GM21528 (cell line): ENCODE measurements around the gene C6.
"Not testable (repeated sequence)": the region's sequence is repeated elsewhere in the genome, so short reads cannot be mapped to it uniquely, and the experiment has no call there.

Experiments used
- ATAC-seq: cut with Tn5 transposase; IDR thresholded peaks from one replicate; pipeline ENCODE4 v1.9.1; 2021; ENCODE audit warnings: mild to moderate bottlenecking, moderate library complexity; ENCODE audit not compliant: unreplicated experiment, low FRiP score

The C6 gene

GRCh38 chr5:41201082-41201772 is 12.1 kb downstream of the C6 start:
- no peak for ATAC-seq

GRCh38 chr5:41200506-41200905 is 12.8 kb downstream of the C6 start:
- ATAC-seq: no peak

GRCh38 chr5:41199660-41200059 is 13.7 kb downstream of the C6 start:
- ATAC-seq: no peak

DNA sequence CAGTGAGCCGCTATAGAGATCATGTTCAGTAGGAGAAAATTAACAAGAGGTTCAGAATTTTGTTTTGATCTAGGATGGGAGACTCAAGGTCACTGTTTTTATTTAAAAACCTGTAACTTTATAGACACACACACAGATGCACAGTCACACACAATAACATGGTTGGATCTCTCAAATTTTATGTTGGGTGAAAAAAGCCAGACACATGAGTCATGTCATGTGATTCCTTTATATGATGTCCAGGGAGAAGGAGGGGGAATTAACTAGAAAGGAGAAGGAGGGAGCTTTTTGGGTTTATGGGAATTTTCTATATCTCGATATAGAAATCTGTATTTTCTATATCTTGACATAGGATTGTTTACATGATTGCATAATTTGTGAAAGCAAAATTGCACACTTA is 17.1 kb downstream of the C6 start:
- no peak for ATAC-seq

- ATAC-seq: no peak
Observed at GRCh38 chr5:41195228-41195627, 18.1 kb downstream of the C6 start.

DNA sequence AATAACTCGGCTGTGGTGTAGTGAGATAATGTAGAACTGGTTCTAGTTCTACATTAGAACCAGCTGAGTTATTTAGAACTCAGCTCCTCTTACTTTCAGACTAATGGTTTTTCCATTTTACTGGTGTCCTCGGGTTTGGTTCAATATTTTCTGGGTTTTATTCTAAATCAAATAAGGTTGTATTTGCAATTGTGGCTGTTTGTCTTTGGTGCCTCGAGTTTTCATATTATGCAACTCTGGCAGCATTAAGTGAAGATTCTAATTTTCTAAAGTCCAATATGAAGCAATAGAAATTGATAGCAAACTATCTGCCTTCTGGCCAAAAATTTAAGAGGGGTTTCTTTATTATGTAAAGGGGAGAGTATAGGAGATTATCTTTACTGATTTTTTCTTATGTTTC is 19.0 kb downstream of the C6 start:
- ATAC-seq: no peak

DNA sequence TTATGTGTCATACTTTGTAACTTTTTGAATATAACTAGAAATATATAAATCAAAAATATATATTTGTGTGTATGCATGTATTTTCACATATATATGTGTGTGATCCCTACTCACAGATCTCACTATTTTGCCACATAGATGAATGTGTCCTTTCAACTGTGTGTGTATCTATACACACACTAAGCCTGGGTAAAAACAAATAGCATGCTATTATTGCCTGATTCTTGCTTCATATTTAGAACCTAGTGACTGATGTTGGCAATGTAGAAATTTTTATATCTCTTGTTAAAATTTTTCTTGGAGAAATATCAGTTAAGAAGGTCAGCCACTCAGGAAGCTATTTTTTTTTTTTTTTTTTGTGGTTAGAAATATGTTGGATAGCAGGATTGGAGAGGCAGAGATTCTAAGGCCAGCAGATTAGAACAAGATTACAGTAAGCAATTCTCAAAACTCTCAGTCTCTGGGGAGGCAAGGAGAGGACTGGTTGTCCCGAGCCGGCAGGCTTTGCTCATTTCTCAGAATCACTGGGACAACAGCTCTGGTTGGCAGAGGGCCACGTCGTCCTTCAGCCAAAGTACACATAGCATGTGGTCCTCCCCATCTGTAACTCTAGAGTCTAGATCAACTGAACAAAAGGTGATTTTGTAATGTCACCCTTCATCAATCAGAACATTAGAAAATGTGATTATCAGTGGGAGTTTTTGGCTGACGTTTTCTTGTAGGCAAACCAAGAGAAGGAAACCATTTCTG is 19.7 kb downstream of the C6 start:
- no peak for ATAC-seq

DNA sequence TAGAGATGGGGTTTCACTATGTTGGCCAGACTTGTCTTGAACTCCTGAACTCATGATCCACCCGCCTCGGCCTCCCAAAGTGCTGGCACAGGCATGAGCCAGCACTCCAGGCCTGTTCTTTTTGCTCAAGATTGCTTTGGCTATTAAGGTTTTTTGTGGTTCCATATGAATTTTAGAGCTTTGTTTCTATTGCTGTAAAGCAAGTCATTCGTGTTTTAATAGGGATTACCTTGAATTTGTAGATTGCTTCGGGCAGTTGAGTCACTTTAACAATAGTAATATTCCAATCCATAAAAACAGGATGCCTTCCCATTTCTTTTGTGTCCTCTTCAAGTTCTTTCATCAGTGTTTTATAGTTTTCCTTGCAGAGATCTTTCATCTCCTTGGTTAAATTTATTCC is 22.1 kb downstream of the C6 start:
- no peak for ATAC-seq

- ATAC-seq: no peak
Observed at GRCh38 chr5:41186143-41186542, 27.2 kb downstream of the C6 start.

GRCh38 chr5:41183331-41183730 is 30.0 kb downstream of the C6 start:
- ATAC-seq: not testable (repeated sequence)

GRCh38 chr5:41182666-41183065 is 30.7 kb downstream of the C6 start:
- ATAC-seq: no peak

DNA sequence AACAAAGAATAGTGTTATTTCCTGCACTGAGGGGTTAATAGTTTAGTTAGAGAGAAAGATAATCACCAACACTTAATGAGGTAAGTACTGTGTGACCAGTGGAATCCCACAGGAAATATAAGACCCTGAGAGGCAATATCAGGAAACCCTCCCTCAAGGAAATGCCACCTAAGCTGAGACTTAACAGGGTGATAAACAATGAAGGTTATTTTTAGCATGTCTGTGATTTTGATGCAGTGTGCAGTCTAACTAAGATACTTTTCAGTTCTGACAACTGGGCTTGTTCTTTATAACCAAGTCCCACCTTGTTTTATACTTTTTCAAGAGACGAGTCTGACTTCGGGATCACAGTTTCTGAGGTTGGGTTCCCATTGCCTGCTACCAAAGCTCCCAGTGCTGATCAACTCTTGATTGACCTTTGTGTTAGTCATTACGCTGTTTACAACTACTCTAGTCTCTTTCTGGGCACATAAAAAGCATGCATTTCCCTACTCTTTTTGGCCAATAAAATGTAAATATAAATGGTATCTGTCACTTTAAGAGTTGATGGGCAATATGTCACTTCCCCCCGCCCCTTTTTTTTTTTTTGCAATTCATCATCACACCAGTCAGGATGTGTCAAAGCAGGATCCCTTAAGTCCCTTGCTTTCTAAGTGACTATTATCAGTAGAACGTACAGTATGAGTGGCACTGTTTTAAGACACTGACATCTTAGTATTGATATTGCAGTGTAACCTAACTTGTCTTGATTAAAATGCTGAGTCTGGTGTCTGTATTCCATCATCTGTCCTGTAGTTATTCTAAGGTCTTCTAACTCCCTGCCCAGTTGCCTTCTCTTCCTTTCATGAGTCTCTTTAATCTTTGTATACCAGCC is 31.4 kb downstream of the C6 start:
- ATAC-seq: no peak

- no peak for ATAC-seq
Observed at GRCh38 chr5:41176952-41177351, 36.4 kb downstream of the C6 start.

GRCh38 chr5:41172012-41172411 is 41.3 kb downstream of the C6 start:
- ATAC-seq: no peak

- no peak for ATAC-seq
Observed at GRCh38 chr5:41161271-41161670, 52.1 kb downstream of the C6 start.

DNA sequence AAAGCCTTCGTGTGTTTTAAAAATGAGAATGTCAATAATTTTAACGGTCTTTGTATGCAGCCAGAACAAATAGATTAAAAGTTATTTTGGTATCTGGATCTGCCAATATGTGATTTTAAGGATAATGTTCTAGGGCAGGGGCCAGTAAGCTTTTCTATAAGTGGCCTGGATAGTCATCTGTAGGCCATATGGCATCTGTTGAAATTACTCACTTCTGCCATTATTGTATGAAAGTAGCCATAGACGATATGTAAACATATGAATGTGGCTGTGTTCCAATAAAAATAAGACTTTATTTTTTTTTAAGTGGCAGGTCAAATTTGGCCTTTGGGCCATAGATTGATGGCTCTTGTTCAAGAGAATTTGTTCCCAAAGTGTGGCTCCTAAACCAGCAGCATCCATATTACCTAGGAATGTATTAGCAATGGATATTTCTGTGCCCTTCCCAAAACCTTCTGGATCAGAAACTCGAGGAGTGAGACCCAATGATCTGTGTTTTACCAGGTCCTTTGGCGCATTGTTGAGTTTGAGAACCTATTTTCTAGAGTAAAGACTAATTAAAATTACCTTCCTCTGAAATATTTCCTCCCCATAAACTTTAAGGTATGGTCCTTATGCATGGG is 55.9 kb downstream of the C6 start:
- no peak for ATAC-seq

DNA sequence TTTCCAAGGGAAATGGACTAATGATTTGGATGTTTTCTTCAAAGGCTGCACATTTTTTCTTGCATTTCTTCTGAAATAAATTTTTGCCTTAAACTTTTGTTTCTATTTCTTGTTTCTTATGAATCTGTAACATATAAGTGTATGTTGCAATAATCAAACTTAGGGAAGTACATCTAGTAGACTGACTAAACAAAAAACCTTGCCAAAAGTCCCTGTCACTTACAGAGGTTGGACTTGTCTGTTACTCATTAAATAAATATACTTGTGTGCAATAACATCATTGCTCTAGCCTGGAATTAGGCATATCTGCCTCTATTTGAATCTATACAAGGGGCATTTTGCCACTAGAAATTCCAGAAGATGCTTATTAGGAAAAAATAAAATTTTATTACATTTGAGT is 56.6 kb downstream of the C6 start:
- ATAC-seq: no peak

DNA sequence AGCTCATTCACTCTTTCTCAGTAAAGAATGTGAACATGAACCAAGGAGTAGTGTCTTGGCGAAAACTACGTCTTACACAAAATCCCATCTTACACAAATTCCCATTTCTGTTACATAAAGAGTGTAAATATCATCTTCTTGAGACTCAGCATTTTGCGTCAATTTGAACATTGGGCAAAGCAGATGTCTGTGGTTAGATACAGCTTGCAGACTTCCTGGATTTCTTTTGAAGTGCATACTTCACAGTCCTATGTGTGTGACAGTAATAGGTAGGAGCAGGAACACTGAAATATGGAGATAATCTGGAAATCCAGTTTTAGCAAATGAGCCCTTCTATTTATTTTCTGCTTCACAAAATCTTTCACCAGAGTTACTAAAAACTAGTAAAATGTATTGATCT is 58.8 kb downstream of the C6 start:
- ATAC-seq: no peak

- no peak for ATAC-seq
Observed at GRCh38 chr5:41151564-41151963, 61.8 kb downstream of the C6 start.

DNA sequence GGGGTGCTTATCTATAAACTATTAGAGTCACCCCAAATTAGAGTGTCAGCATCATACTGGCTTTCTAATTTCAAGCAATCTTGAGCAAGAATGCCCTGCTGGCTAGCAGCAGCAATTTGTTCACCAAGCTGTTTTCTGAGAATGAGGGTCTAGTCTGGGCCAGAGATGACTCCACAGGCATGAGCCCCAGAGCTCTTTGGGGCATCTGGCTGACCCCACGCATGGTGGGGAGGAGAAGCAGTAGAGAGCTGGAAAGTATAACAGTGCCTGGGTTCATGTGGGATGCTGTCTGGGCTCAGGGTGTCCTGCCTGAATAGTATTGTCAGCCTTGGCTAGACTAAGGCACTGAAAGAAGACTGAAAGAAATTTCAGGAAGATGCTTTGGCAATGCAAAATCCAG is 64.9 kb downstream of the C6 start:
- no peak for ATAC-seq

DNA sequence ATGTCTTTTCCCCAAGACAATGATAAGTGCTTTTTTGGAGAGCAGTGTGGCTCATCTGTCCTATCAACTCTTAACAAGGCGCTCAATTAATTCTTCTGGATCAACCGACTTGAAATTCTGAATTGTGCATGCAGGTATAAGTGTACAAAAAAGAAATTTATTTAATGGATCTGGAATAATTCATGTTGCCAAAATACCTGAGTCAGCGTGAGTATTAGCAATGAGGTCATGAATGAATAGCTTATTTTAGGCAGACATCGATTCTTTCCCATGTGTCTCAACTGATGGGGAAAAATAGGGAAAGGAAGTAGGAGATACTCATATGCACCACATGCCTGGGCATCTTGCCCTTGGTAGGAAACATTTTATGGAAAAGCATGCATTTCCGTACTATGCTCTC is 68.0 kb downstream of the C6 start:
- ATAC-seq: no peak
